ENCODE data around the gene ELFN2.

ELFN2 gene

DNA sequence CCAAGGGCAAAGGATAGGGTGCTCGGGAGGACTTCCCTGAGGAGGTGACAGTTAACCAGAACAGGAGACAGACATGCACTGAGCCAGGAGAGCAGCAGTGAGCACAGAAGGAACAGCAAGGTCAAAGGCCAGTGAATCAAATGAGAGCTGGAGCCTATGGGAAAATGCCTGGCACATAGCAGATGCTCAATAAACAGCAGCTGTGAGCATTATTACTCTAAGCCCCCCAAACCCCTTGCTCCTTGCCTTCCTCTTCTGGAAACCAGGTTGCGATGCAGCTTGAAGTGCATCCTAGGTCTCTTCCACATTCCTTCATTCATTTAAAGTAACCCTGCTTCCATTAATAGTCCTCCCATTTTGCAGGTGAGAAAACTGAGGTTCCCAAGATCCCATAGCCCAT lies 13.0 kb downstream of the ELFN2 start:
- H3K9me3 ChIP-seq (replicated peaks in 1 of 11): no peaks in the 10 kb centered on the region
- H3K27ac ChIP-seq: no peak overlapping the region
- no peak overlapping the region for H3K4me2 ChIP-seq
- H4K20me1 ChIP-seq: peaks cover 0 to 80% (median 18%) of the 10 kb centered on the region in 11 experiments; a peak in 13 of 22 replicates
- H3K36me3 ChIP-seq: no peaks in the 10 kb centered on the region
- peaks cover 23 to 64% (median 30%) of the 10 kb centered on the region in 11 experiments for H3K27me3 ChIP-seq
- peaks cover 43 to 75% (median 69%) of the 10 kb centered on the region in 10 experiments for H3K4me1 ChIP-seq
- H3K9ac ChIP-seq: no peak overlapping the region
- H3K4me3 ChIP-seq: no peak overlapping the region
- TF ChIP-seq Cebpa-rat (IDR thresholded peaks at IDR 0.05): no peak

DNA sequence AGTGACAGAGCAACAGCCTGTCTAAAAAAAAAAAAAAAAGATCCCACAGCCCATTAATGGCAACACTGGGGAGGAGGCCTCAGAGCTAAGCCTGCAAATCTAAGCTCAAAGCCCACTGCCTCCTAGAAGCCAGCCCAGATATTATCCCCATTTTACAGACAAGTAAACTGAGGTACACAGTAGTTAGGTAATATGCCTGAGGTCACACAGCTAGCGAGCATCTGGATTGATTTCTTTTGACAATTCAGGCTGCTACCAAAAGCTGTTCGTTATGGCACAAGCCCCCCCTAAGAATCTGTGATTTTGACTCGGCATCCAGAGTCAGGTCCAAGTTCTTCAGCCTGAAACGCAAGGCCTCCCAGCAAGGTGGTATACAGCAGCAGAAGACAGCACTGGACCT lies 13.7 kb downstream of the ELFN2 start:
- peak overlapping the region in 8 of 11 experiments; percentile 48 to 86 (median 76); a peak in 13 of 22 replicates for H3K4me2 ChIP-seq
- TF ChIP-seq Cebpa-rat (IDR thresholded peaks at IDR 0.05): no peak
- no peak overlapping the region for H3K9ac ChIP-seq
- H4K20me1 ChIP-seq: peaks cover 0 to 75% (median 14%) of the 10 kb centered on the region in 11 experiments; a peak in 13 of 22 replicates
- H3K9me3 ChIP-seq (replicated peaks in 1 of 11): no peaks in the 10 kb centered on the region
- H3K36me3 ChIP-seq: no peaks in the 10 kb centered on the region
- peaks cover 15 to 63% (median 22%) of the 10 kb centered on the region in 11 experiments for H3K27me3 ChIP-seq
- H3K4me3 ChIP-seq: no peak overlapping the region
- H3K4me1 ChIP-seq: peaks cover 44 to 79% (median 71%) of the 10 kb centered on the region in 10 experiments
- H3K27ac ChIP-seq: no peak overlapping the region

DNA sequence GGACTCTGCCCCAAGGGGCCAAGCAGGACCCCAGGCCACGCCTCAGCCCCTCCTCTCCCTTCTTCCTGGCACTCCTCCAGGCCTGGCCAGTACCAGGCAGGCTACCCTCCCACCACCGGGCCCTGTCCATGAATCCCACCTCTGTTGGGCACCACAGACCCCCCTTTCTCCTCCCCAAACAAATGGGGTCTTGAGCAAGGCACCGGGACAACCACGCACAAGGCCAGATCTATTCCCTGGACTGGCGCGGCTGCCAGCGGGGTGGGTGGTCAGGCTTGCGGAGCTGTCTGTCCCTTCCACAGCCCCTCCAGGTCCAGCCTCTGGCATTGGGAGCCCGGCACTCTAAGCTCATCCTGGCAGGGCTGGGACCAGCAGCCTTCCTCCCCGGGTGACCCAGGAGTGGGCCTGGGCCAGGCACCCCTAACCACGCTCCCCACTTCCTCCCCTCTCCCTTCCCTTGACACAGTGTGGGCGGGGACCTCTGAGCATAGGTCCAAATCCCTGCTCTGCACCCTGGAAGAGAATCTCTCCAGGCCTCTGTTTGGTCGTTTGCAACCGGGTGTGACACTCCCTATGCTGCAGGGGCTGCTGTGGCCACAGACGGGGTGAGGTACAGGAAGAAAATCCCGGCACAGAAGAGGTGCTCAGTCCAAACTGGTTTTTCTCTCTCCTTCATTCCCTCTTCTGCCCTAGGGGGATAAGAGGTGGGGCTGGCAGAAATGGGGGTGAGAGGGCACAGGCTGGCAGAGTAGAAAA lies 14.6 kb downstream of the ELFN2 start:
- H3K9me3 ChIP-seq (replicated peaks in 1 of 11): no peaks in the 10 kb centered on the region
- peak overlapping the region in 4 of 11 experiments; percentile 3 to 38 (median 18); a peak in 3 of 22 replicates for H3K9ac ChIP-seq
- peaks cover 6 to 54% (median 14%) of the 10 kb centered on the region in 11 experiments; a peak in 21 of 22 replicates for H3K27me3 ChIP-seq
- peak overlapping the region; percentile 32 to 86 (median 67); a peak in 21 of 22 replicates for H3K4me2 ChIP-seq
- no peak for TF ChIP-seq Cebpa-rat (IDR thresholded peaks at IDR 0.05)
- H3K4me3 ChIP-seq: no peak overlapping the region; a peak in 1 of 20 replicates
- H4K20me1 ChIP-seq: peaks cover 0 to 69% (median 14%) of the 10 kb centered on the region in 11 experiments; a peak in 13 of 22 replicates
- H3K36me3 ChIP-seq: no peaks in the 10 kb centered on the region
- peaks cover 44 to 78% (median 71%) of the 10 kb centered on the region in 10 experiments for H3K4me1 ChIP-seq
- no peak overlapping the region for H3K27ac ChIP-seq

DNA sequence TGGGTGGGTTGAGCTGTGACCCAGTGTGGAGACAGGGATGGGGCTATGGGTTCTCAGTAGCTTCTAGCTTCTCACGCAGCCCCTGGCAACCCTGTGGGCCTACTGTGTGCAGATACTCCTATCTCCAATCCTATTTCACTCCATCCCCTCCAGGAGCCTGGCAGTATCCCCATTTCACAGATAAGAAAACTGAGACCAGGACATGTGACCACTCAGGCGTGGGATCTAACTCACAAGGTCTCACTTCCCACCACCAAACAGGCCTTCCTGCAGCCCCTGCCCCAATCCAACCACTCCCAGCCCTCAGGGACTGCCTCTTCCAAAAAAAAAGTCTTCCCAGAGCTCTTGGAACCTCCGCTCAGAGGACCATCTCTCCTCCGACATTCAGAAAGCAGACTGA lies 15.6 kb downstream of the ELFN2 start:
- Histone ChIP-seq H3K27me3 (peaks cover 0 to 44% (median 3%) of the 10 kb centered on the region in 11 experiments; a peak in 9 of 22 replicates), H3K4me1 (peaks cover 42 to 68% (median 63%) of the 10 kb centered on the region in 10 experiments), H3K9me3 (replicated peaks in 1 of 11) (no peaks in the 10 kb centered on the region), H3K36me3 (no peaks in the 10 kb centered on the region), H3K4me3 (no peak overlapping the region), H4K20me1 (peaks cover 0 to 59% (median 8%) of the 10 kb centered on the region in 11 experiments; a peak in 12 of 22 replicates), H3K4me2 (peak overlapping the region in 7 of 11 experiments; percentile 77 to 89 (median 86); a peak in 9 of 22 replicates), H3K9ac (no peak overlapping the region), H3K27ac (no peak overlapping the region)
- no peak for TF ChIP-seq Cebpa-rat (IDR thresholded peaks at IDR 0.05)

DNA sequence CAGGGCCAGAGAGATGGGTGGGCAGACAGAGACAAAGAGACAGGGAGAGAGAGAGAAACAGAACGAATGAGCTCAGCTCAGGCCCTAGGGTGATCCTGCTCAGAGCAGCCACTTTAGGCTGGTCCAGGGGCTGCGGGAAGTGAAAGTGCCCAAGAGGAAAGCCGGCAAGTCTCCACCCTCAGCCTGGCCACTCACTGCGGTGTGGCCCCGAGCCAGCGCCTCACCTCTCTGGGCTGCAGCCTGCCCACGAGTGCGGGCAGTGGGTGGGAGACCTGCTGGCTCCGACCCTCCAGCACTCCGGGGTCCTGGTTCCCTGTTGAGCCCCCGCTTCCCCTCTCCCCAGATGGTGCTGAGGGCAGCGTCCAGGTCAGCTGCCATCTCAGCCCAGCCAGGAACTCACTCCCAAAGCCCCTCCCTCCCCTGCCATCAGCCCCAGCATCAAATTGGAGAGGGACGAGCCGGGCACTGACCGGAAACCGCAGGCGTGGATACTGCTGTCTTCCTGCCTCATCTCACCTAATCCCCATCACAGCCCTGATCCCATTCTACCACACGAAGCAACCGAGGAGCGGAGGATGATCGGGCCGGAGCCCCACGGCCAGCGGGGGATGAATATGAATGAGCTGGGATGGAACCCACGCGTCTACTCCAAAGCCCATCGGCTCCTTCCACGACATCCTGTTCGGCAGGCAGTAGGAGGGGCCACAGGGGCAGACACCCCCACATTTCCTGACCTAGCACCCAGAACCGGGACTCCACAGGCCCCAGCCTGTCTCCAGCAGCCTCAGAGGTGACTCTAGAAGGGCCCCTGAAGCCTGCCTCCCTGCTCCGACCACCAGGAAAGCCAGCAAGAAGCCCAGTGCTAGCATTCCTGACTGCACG lies 16.9 kb downstream of the ELFN2 start:
- Histone ChIP-seq H3K9me3 (replicated peaks in 1 of 11) (no peaks in the 10 kb centered on the region), H3K27ac (no peak overlapping the region), H3K4me1 (peaks cover 30 to 56% (median 51%) of the 10 kb centered on the region in 10 experiments), H3K27me3 (peaks cover 0 to 31% (median 0%) of the 10 kb centered on the region in 11 experiments; a peak in 4 of 22 replicates), H4K20me1 (peaks cover 0 to 46% (median 0%) of the 10 kb centered on the region in 11 experiments; a peak in 5 of 22 replicates), H3K36me3 (no peaks in the 10 kb centered on the region), H3K4me2 (peak overlapping the region; percentile 59 to 89 (median 84)), H3K4me3 (peak overlapping the region in 1 of 10 experiments; percentile 28; a peak in 1 of 20 replicates), H3K9ac (peak overlapping the region in 5 of 11 experiments; percentile 11 to 56 (median 44); a peak in 7 of 22 replicates)
- TF ChIP-seq Cebpa-rat (IDR thresholded peaks at IDR 0.05): no peak

DNA sequence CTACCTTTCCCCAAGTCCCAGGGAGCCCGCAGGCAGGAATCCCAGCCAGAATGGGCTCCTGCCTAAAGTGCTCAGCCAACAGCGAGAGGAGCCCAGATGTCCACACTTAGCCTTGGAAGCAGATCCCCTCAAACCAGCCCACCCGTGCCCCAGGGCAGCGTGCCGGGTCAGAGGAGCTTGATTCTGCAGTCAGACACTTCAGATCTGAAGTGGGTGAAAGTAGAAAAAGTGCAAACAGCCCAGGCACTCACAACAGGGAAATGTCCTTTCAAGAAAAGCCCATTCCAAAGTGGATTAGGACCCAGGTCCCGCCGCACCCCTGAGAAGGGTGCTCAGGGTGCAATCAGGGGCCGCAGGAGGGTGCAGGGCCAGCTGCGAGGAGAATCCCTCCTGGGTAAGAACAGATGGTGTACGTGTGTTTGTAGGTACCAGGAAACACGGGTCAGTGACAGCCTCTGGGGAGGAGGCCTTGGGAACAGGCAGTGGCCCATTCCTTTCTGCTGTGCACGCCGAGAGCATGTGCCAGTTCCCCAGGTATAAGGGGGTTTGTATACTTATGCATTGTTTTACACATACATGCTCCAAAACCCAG lies 17.7 kb downstream of the ELFN2 start:
- Histone ChIP-seq H3K27me3 (peaks cover 0 to 26% (median 0%) of the 10 kb centered on the region in 11 experiments; a peak in 4 of 22 replicates), H3K27ac (no peak overlapping the region), H3K9ac (peak overlapping the region in 5 of 11 experiments; percentile 11 to 56 (median 44); a peak in 9 of 22 replicates), H3K4me1 (peaks cover 30 to 49% (median 45%) of the 10 kb centered on the region in 10 experiments), H3K4me2 (peak overlapping the region; percentile 59 to 89 (median 84)), H3K36me3 (no peaks in the 10 kb centered on the region), H4K20me1 (peaks cover 0 to 42% (median 0%) of the 10 kb centered on the region in 11 experiments; a peak in 5 of 22 replicates), H3K4me3 (peak overlapping the region in 1 of 10 experiments; percentile 28; a peak in 1 of 20 replicates), H3K9me3 (replicated peaks in 1 of 11) (no peaks in the 10 kb centered on the region)
- TF ChIP-seq Cebpa-rat (IDR thresholded peaks at IDR 0.05): no peak

DNA sequence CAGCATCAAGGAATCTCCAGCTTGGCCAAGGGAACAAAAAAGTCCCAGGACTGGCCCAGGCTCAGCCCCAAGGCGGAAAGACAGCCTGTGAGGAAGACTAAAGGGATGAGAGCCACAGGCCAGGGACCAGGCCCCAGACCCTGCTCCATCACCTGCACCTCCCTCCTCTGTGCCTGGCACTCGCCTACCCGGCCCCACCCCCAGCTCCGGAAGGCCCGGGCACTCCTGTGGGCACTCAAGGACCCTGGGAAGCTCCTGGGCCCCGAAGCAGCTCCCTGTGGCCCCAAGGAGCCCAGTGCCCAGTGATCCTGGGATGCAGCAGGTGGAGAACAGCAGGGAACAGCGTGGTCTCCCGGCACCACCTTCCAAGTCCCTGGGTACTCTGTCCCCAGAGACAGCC lies 18.2 kb downstream of the ELFN2 start:
- no peaks in the 10 kb centered on the region for H3K36me3 ChIP-seq
- H4K20me1 ChIP-seq: peaks cover 0 to 44% (median 0%) of the 10 kb centered on the region in 11 experiments; a peak in 5 of 22 replicates
- peak overlapping the region in 2 of 11 experiments; percentile 11 to 56; a peak in 4 of 22 replicates for H3K9ac ChIP-seq
- H3K4me1 ChIP-seq: peaks cover 30 to 49% (median 45%) of the 10 kb centered on the region in 10 experiments
- TF ChIP-seq Cebpa-rat (IDR thresholded peaks at IDR 0.05): no peak
- H3K9me3 ChIP-seq (replicated peaks in 1 of 11): no peaks in the 10 kb centered on the region
- H3K27ac ChIP-seq: no peak overlapping the region
- H3K4me3 ChIP-seq: no peak overlapping the region
- peak overlapping the region; percentile 59 to 89 (median 84); a peak in 21 of 22 replicates for H3K4me2 ChIP-seq
- H3K27me3 ChIP-seq: peaks cover 0 to 26% (median 0%) of the 10 kb centered on the region in 11 experiments; a peak in 4 of 22 replicates

DNA sequence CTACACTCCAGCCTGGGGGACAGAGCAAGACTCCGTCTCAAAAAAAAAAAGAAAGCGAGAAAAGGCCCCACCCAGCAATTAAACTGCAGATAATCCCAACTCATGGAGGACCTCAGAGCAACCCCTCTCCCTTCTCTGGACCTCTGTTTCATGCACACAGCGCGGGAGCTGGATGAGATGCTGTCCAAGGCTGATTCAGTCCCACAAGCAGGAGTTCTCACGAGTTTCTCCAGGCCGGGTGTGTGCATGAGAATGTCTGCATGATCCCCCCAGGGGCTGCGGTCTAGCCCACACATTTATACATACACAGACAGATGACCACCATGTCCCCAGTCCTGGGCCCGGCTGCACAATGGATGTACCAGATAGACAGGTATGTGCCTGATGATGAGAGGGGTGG lies 19.4 kb downstream of the ELFN2 start:
- Histone ChIP-seq H3K36me3 (no peaks in the 10 kb centered on the region), H3K4me2 (no peak overlapping the region), H3K4me1 (peaks cover 28 to 42% (median 39%) of the 10 kb centered on the region in 10 experiments), H3K27me3 (peaks cover 0 to 21% (median 0%) of the 10 kb centered on the region in 11 experiments; a peak in 4 of 22 replicates), H3K4me3 (no peak overlapping the region), H3K9ac (no peak overlapping the region), H4K20me1 (peaks cover 0 to 40% (median 0%) of the 10 kb centered on the region in 11 experiments; a peak in 5 of 22 replicates), H3K27ac (no peak overlapping the region), H3K9me3 (replicated peaks in 1 of 11) (no peaks in the 10 kb centered on the region)
- no peak for TF ChIP-seq Cebpa-rat (IDR thresholded peaks at IDR 0.05)

Data from BLaER1 treated with 17β-estradiol and CSF1 and Interleukin-3, amounts not matched to agents 10 nM and 100 nM (cell line).